ENCODE data around the gene MYO1D.

- no peak for TF ChIP-seq CTCF (IDR thresholded peaks at IDR 0.05)
- TF ChIP-seq POLR2A (IDR thresholded peaks at IDR 0.05), result no peak
Measured at GRCh38 chr17:32593003-32593402, 283.9 kb downstream of the MYO1D start.

Measured in adrenal gland (tissue), 5 donors.